ENCODE results near the gene GRPR. TPM values are rescaled to one million over a fixed set of nuclear protein-coding genes. Genes with fewer than 3 reads are reported as not detected.

Gene GRPR
- 0.83 TPM in 1 of 2 replicates, not detected in the other for total RNA-seq (ENCODE audit: low replicate concordance)

GRCh38 chrX:16123222-16123786 is at the start of gene GRPR:
GRPR (plus strand) TSS chrX:16123565; CDS start chrX:16123954, 389 bp downstream.

GRCh38 chrX:16167181-16167580 is 43.8 kb downstream of the GRPR start, which contains the start of gene MAGEB17:
MAGEB17 (plus strand) TSS chrX:16167481; CDS start chrX:16170383, 2,902 bp downstream.

Other genes with a start within 250 kb of the GRPR start
- not detected in 2 replicates for gene MAGEB17, start 43.9 kb downstream of the GRPR start, total RNA-seq (ENCODE audit: low replicate concordance)